GM12892 (cell line): ENCODE measurements around the gene EDAR.

Experiments
- POLR2A ChIP-seq: IDR thresholded peaks from 2 replicates; pipeline ENCODE4 v1.6.1; 2011; ENCODE audit warnings: low read depth, low read length, control low read depth
- POLR2AphosphoS5 ChIP-seq: IDR thresholded peaks from 2 replicates; pipeline ENCODE4 v1.6.1; 2011; ENCODE audit warnings: low read depth, low read length, control low read depth
- TAF1 ChIP-seq: IDR thresholded peaks from 2 replicates; pipeline ENCODE4 v1.6.1; 2011; ENCODE audit warnings: low read depth, mild to moderate bottlenecking, control low read depth, low read length, borderline replicate concordance

DNA sequence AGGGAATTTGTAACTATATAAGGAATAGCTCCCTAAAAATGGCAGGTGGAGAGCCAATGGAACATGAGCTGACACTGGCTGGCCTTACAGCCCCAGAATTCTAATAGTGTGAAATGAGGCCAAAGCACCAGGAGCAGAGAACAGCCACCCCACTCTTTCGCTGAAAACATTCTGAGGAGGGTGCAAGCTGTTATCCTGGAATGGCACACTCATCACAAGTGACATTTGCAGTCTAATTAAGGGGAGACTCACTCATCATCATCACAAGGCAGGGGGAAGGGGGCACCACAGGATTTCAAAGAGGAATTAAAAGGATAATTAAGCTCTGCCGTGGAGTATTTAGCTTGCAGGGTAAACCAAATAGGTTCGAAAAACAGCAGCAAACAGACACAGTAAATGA is 94.3 kb downstream of the EDAR start:
- TF ChIP-seq POLR2A, result no peak
- no peak for TF ChIP-seq POLR2AphosphoS5
- no peak for TF ChIP-seq TAF1
